Smooth muscle cell (in vitro differentiated cells): Measurements from ENCODE around the gene KCND2. TPM values are rescaled to one million over a fixed set of nuclear protein-coding genes. Genes with fewer than 3 reads are reported as not detected.

Source experiments
- DNase-seq: peaks from one replicate; lab custom pipeline; 2025; ENCODE audit not compliant: unreplicated experiment; lab: John Stamatoyannopoulos, UW
- H2AFZ ChIP-seq: fragments of 200-600 bp; sonication (generic); 2 replicates; pipeline ENCODE4 v1.6.0; 2016; ENCODE audit warnings: antibody characterized with exemption, low read depth, mild to moderate bottlenecking
- H3F3A ChIP-seq: fragments of 200-600 bp; sonication (generic); 2 replicates; pipeline ENCODE4 v1.6.0; 2017; ENCODE audit warnings: antibody characterized with exemption, low read depth
- H3K27ac ChIP-seq: fragments of 200-600 bp; sonication (generic); 2 replicates; pipeline ENCODE4 v1.5.1; 2016; ENCODE audit warnings: low read depth, mild to moderate bottlenecking
- H3K27me3 ChIP-seq: fragments of 200-600 bp; sonication (generic); 2 replicates; pipeline ENCODE4 v1.6.1; 2016; ENCODE audit warnings: low read depth, mild to moderate bottlenecking
- H3K36me3 ChIP-seq: fragments of 200-600 bp; sonication (generic); 2 replicates; pipeline ENCODE4 v1.5.1; 2016; ENCODE audit warnings: low read depth
- H3K4me1 ChIP-seq: fragments of 200-600 bp; sonication (generic); 2 replicates; pipeline ENCODE4 v1.5.1; 2016; ENCODE audit warnings: low read depth
- H3K4me2 ChIP-seq: fragments of 200-600 bp; sonication (generic); 2 replicates; pipeline ENCODE4 v1.6.0; 2016; ENCODE audit warnings: mild to moderate bottlenecking
- H3K4me3 ChIP-seq: fragments of 200-600 bp; sonication (generic); 2 replicates; pipeline ENCODE4 v1.5.1; 2016; ENCODE audit warnings: mild to moderate bottlenecking
- H3K79me2 ChIP-seq: fragments of 200-600 bp; sonication (generic); 2 replicates; pipeline ENCODE4 v1.6.0; 2016; ENCODE audit warnings: low read depth, mild to moderate bottlenecking
- H3K9ac ChIP-seq: fragments of 200-600 bp; sonication (generic); 2 replicates; pipeline ENCODE4 v1.6.0; 2016; ENCODE audit warnings: low read depth
- H3K9me3 ChIP-seq: fragments of 200-600 bp; sonication (generic); replicated peaks from 2 replicates; pipeline ENCODE4 v1.5.1; 2016; ENCODE audit warnings: low read depth
- H4K20me1 ChIP-seq: fragments of 200-600 bp; sonication (generic); 2 replicates; pipeline ENCODE4 v1.6.0; 2016; ENCODE audit warnings: low read depth
- WGBS: methylation state at CpG from one replicate; pipeline ENCODE4 v1.1.7; 2016; ENCODE audit warnings: low lambda C conversion rate; 5-methylcytosine and 5-hydroxymethylcytosine counted together
- polyA plus RNA-seq: library from polyadenylated mRNA; unstranded; fragments of >200 nt; fragmentation: Nextera tagmentation; extraction: Ambion mirVana; gene quantifications from 2 replicates; pipeline ENCODE4 v1.2.1, GENCODE V29; 2016
- total RNA-seq: library from RNA; depleted of rRNA; stranded (reverse); fragments of >200 nt; gene quantifications from 2 replicates; pipeline ENCODE4 v1.2.3, GENCODE V29; 2014
- TF ChIP-seq, protein P1 (sequence below): fragments of 200-600 bp; sonication (generic); IDR thresholded peaks from 2 replicates; pipeline ENCODE4 v1.5.1; 2017; ENCODE audit warnings: borderline replicate concordance, mild to moderate bottlenecking, antibody characterized with exemption; ENCODE audit not compliant: insufficient read depth, poor library complexity, severe bottlenecking

KCND2 gene
- total and polyA plus RNA-seq, 2 experiments from 2014 or later, result 1.6 to 2.9 TPM

- Histone ChIP-seq H4K20me1 (no peaks in the 10 kb centered on the region), H3K9me3 (no peaks in the 10 kb centered on the region), H3K9ac (no peak overlapping the region), H2AFZ (no peak overlapping the region), H3K36me3 (no peaks in the 10 kb centered on the region), H3F3A (no peaks in the 10 kb centered on the region), H3K4me2 (no peak overlapping the region), H3K4me1 (no peaks in the 10 kb centered on the region), H3K27ac (no peak overlapping the region), H3K27me3 (no peaks in the 10 kb centered on the region), H3K4me3 (no peak overlapping the region), H3K79me2 (no peaks in the 10 kb centered on the region)
- no peak for DNase-seq
- TF ChIP-seq, protein P1, sequence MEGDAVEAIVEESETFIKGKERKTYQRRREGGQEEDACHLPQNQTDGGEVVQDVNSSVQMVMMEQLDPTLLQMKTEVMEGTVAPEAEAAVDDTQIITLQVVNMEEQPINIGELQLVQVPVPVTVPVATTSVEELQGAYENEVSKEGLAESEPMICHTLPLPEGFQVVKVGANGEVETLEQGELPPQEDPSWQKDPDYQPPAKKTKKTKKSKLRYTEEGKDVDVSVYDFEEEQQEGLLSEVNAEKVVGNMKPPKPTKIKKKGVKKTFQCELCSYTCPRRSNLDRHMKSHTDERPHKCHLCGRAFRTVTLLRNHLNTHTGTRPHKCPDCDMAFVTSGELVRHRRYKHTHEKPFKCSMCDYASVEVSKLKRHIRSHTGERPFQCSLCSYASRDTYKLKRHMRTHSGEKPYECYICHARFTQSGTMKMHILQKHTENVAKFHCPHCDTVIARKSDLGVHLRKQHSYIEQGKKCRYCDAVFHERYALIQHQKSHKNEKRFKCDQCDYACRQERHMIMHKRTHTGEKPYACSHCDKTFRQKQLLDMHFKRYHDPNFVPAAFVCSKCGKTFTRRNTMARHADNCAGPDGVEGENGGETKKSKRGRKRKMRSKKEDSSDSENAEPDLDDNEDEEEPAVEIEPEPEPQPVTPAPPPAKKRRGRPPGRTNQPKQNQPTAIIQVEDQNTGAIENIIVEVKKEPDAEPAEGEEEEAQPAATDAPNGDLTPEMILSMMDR, result no peak
Measured at GRCh38 chr7:120413164-120413563, 140.2 kb downstream of the KCND2 start.

DNA sequence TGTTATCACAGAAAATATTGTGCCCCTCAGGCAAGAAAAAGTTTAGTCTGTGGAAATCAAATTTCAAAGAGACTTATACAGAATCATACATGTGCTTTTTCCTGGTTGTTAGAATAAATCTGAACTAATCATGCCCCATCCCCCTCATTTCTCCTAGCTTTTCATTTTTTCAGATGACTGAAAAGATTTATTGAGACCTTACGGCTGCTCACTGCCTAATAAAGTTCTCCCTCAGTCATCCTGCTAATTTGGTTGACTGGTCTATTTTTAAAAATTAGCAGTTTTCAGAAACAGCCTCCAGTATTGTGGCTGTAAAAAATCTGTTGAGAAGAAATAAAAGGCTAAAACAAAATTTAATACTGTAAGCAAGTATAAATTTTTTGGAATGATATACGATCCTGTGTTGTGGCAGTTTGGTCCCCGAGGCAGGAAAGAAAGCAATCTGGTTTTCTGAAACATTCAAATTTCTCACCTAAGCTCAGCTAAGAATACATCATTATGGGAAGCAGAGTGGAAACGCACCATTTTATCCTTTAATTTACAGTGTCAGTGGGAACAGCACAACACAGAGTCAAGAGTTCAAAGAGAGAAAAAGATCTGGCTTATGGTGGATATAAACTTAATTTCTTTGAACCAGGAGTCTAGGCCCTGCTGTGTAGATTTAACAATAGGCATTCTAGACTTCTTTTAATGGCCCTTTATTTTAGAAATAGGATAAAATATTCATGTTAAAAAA, 144.4 kb downstream of the KCND2 start:
- Histone ChIP-seq H3K9ac (no peak overlapping the region), H3K4me1 (no peaks in the 10 kb centered on the region), H3K4me3 (no peak overlapping the region), H3K27ac (no peak overlapping the region), H3K9me3 (no peaks in the 10 kb centered on the region), H3K27me3 (no peaks in the 10 kb centered on the region), H2AFZ (no peak overlapping the region), H3F3A (no peaks in the 10 kb centered on the region), H3K36me3 (no peaks in the 10 kb centered on the region), H4K20me1 (no peaks in the 10 kb centered on the region), H3K79me2 (no peaks in the 10 kb centered on the region), H3K4me2 (no peak overlapping the region)
- DNase-seq, result no peak
- TF ChIP-seq, protein P1, result no peak
- WGBS, result 73% methylated on average over 4 of the region's 4 CpGs

DNA sequence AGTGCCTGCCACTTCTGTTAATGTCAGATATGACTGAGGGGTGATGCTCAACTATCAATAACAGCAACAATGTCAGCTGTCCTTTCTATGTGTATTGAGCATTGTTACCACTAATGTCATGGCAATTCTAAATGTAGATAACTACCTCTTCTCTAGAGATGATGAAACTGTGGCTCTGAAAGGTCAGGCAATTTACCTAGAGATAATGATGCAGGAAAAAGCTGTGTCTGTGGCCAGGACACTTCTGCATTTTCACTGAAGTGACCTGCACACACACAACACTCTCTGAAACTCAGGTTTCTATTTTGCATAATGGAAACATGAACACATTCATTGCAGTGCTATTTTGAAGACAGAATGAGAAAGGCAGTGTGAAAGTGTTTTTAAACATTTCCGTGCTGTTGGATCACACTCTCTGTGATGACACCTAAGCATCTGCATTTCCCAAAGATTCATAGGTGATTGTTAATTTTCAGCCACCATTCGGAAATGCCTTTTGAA, 148.2 kb downstream of the KCND2 start:
- DNase-seq, result no peak
- Histone ChIP-seq H3K9ac (no peak overlapping the region), H3K27ac (no peak overlapping the region), H2AFZ (no peak overlapping the region), H3K4me2 (no peak overlapping the region), H3K79me2 (no peaks in the 10 kb centered on the region), H3K27me3 (no peaks in the 10 kb centered on the region), H3K4me3 (no peak overlapping the region), H3F3A (no peaks in the 10 kb centered on the region), H3K4me1 (no peaks in the 10 kb centered on the region), H4K20me1 (no peaks in the 10 kb centered on the region), H3K9me3 (no peaks in the 10 kb centered on the region), H3K36me3 (no peaks in the 10 kb centered on the region)
- 90% methylated on average over 2 of the region's 2 CpGs for WGBS
- TF ChIP-seq, protein P1, result no peak

- H2AFZ ChIP-seq, result no peak overlapping the region
- no peaks in the 10 kb centered on the region for H4K20me1 ChIP-seq
- no peaks in the 10 kb centered on the region for H3K36me3 ChIP-seq
- no peak overlapping the region for H3K4me3 ChIP-seq
- no peaks in the 10 kb centered on the region for H3F3A ChIP-seq
- no peaks in the 10 kb centered on the region for H3K4me1 ChIP-seq
- no peak overlapping the region for H3K27ac ChIP-seq
- no peaks in the 10 kb centered on the region for H3K79me2 ChIP-seq
- no peaks in the 10 kb centered on the region for H3K27me3 ChIP-seq
- H3K9me3 ChIP-seq, result no peaks in the 10 kb centered on the region
- DNase-seq, result no peak
- no peak overlapping the region for H3K9ac ChIP-seq
- H3K4me2 ChIP-seq, result no peak overlapping the region
- TF ChIP-seq, protein P1, result no peak
- WGBS, result 94% methylated on average over 1 of the region's 1 CpG
Measured at GRCh38 chr7:120431016-120431415, 158.0 kb downstream of the KCND2 start.
